Thoracic aorta (tissue), 2 donors: ENCODE measurements around the gene TMEM63A. TPM values are rescaled to one million over a fixed set of nuclear protein-coding genes. Genes with fewer than 3 reads are reported as not detected.
A peak's percentile ranks its signal among the peaks of the same experiment; 100 is the strongest.

Experiments used
- ATAC-seq: fragments of 150-250 bp; one replicate; pipeline ENCODE4 v1.8.0; 2017; ENCODE audit warnings: low read depth; ENCODE audit not compliant: insufficient number of reproducible peaks, low FRiP score
- DNase-seq: peaks from one replicate; pipeline ENCODE4 v3.0.0-alpha.2; 2020; ENCODE audit warnings: low spot score
- H3K27ac ChIP-seq, 2 donors: fragments of 200-600 bp; sonication (generic); 1 replicate in 1 of 2; 2 replicates in 1 of 2; pipeline ENCODE4 v1.5.1; 2016; ENCODE audit warnings: mild to moderate bottlenecking in 2 of 2, moderate library complexity in 2 of 2
- H3K27me3 ChIP-seq: fragments of 200-600 bp; sonication (generic); replicated peaks from 2 replicates; pipeline ENCODE4 v1.6.0; 2016; ENCODE audit warnings: mild to moderate bottlenecking; ENCODE audit not compliant: insufficient read depth
- H3K36me3 ChIP-seq: fragments of 200-600 bp; sonication (generic); one replicate; pipeline ENCODE4 v1.5.1; 2016
- H3K4me1 ChIP-seq, 2 donors: fragments of 200-600 bp; sonication (generic); 1 replicate in 1 of 2; 2 replicates in 1 of 2; pipeline versions ENCODE4 v1.5.1 to v1.6.0; 2016; ENCODE audit warnings: low read depth in 2 of 2, mild to moderate bottlenecking in 1 of 2; ENCODE audit not compliant: control insufficient read depth in 1 of 2
- H3K4me3 ChIP-seq: fragments of 200-600 bp; sonication (generic); 2 replicates; pipeline ENCODE4 v1.5.1; 2016; ENCODE audit warnings: mild to moderate bottlenecking
- H3K9me3 ChIP-seq: fragments of 200-600 bp; sonication (generic); 2 replicates; pipeline ENCODE4 v1.5.1; 2016
- CTCF ChIP-seq: fragments of 200-600 bp; sonication (generic); IDR thresholded peaks from one replicate; pipeline ENCODE4 v1.5.1; 2019; ENCODE audit warnings: antibody characterized with exemption
- total RNA-seq, 2 donors: library from RNA; depleted of rRNA; stranded (reverse); fragments of >200 nt; gene quantifications; one replicate each; pipeline versions ENCODE4 v1.1.0 to v1.2.3, GENCODE V29; 2016

Gene TMEM63A
- total RNA-seq, 2 donors from 2014 or later, result 75.1 to 105 TPM

DNA sequence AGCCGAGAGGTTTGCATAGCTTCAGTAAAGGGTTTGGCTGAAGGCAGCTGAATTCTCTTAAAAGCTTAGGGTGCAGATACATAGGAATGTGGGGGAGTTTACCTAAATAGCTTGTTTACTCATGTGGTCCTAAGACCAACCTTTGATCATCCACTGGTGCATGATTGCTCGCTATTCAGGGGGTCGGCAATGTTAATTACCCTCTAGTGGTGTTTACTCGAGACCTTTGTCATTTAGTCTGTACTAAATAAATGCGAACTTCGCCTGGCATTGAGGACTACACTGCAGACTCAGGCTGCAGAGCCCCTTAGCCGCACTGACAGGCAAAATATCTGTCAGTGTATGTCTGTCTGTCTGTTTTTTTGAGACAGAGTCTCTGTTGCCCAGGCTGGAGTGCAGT lies 31.8 kb downstream of the TMEM63A start:
- no peak overlapping the region for H3K4me3 ChIP-seq
- H3K27ac ChIP-seq, result no peak overlapping the region
- H3K36me3 ChIP-seq, result peaks cover 35% of the 10 kb centered on the region
- TF ChIP-seq CTCF, result no peak
- no peak for ATAC-seq
- peaks cover 0 to 7% of the 10 kb centered on the region in 2 donors for H3K4me1 ChIP-seq
- no peak for DNase-seq
- H3K27me3 ChIP-seq, result no peaks in the 10 kb centered on the region
- no peaks in the 10 kb centered on the region for H3K9me3 ChIP-seq

GRCh38 chr1:225849925-225850324 lies 32.3 kb downstream of the TMEM63A start:
- no peak for TF ChIP-seq CTCF
- DNase-seq, result no peak
- Histone ChIP-seq H3K4me3 (no peak overlapping the region), H3K36me3 (peaks cover 35% of the 10 kb centered on the region), H3K9me3 (no peaks in the 10 kb centered on the region), H3K27ac (peak overlapping the region in 1 of 2 donors; percentile 28), H3K27me3 (no peaks in the 10 kb centered on the region), H3K4me1 (peaks cover 0 to 8% of the 10 kb centered on the region in 2 donors)
- no peak for ATAC-seq

GRCh38 chr1:225848030-225848955 lies 33.9 kb downstream of the TMEM63A start:
- no peak overlapping the region for H3K27ac ChIP-seq
- H3K36me3 ChIP-seq, result peaks cover 33% of the 10 kb centered on the region
- no peaks in the 10 kb centered on the region for H3K9me3 ChIP-seq
- peaks cover 0 to 8% of the 10 kb centered on the region in 2 donors for H3K4me1 ChIP-seq
- no peak overlapping the region for H3K4me3 ChIP-seq
- TF ChIP-seq CTCF, result no peak
- no peak for ATAC-seq
- no peak for DNase-seq
- H3K27me3 ChIP-seq, result no peaks in the 10 kb centered on the region

- no peaks in the 10 kb centered on the region for H3K27me3 ChIP-seq
- no peaks in the 10 kb centered on the region for H3K9me3 ChIP-seq
- peaks cover 0 to 8% of the 10 kb centered on the region in 2 donors for H3K4me1 ChIP-seq
- DNase-seq (no peak), ATAC-seq (no peak)
- TF ChIP-seq CTCF, result no peak
- H3K4me3 ChIP-seq, result no peak overlapping the region
- H3K36me3 ChIP-seq, result peaks cover 27% of the 10 kb centered on the region
- no peak overlapping the region for H3K27ac ChIP-seq
Observed at GRCh38 chr1:225847610-225848009, 34.6 kb downstream of the TMEM63A start.
